ENCODE results near the gene MRPL36.
"Not testable (repeated sequence)": the region's sequence is repeated elsewhere in the genome, so short reads cannot be mapped to it uniquely, and the experiment has no call there.

MRPL36 gene

GRCh38 chr5:1799602-1800471 is at the start of gene MRPL36:
Gene MRPL36 (minus strand): TSS chr5:1799837. CDS start chr5:1798935, 902 bp downstream.
- peak; percentile 90 to 92 for DNase-seq

- no peak for DNase-seq
Observed at GRCh38 chr5:1847611-1848010, 48.0 kb upstream of the MRPL36 start.

- no peak for DNase-seq
Observed at GRCh38 chr5:1847056-1847455, 47.4 kb upstream of the MRPL36 start.

- no peak for DNase-seq
Observed at GRCh38 chr5:1846583-1846982, 46.9 kb upstream of the MRPL36 start.

GRCh38 chr5:1845696-1846095 is 46.1 kb upstream of the MRPL36 start:
- DNase-seq, result no peak

GRCh38 chr5:1844708-1845436 is 45.2 kb upstream of the MRPL36 start:
- no peak for DNase-seq

GRCh38 chr5:1843761-1844160 is 44.1 kb upstream of the MRPL36 start:
- not testable (repeated sequence) for DNase-seq

GRCh38 chr5:1842004-1842819 is 42.6 kb upstream of the MRPL36 start:
- DNase-seq, result no peak

- no peak for DNase-seq
Observed at GRCh38 chr5:1840741-1841521, 41.3 kb upstream of the MRPL36 start.

GRCh38 chr5:1840071-1840547 is 40.5 kb upstream of the MRPL36 start:
- DNase-seq, result no peak

GRCh38 chr5:1838013-1838412 is 38.4 kb upstream of the MRPL36 start:
- DNase-seq, result no peak

GRCh38 chr5:1836891-1837880 is 37.5 kb upstream of the MRPL36 start:
- no peak for DNase-seq

- DNase-seq, result no peak
Observed at GRCh38 chr5:1836176-1836890, 36.7 kb upstream of the MRPL36 start.

GRCh38 chr5:1835431-1835830 is 35.8 kb upstream of the MRPL36 start:
- DNase-seq, result no peak

- no peak for DNase-seq
Observed at GRCh38 chr5:1834721-1835429, 35.2 kb upstream of the MRPL36 start.

- DNase-seq, result no peak
Observed at GRCh38 chr5:1834022-1834551, 34.5 kb upstream of the MRPL36 start.

GRCh38 chr5:1833264-1834021 is 33.8 kb upstream of the MRPL36 start:
- no peak for DNase-seq

- DNase-seq, result no peak
Observed at GRCh38 chr5:1832511-1833250, 33.0 kb upstream of the MRPL36 start.
